Hematopoietic multipotent progenitor cell treated with erythropoietin and hydrocortisone succinate and interleukin-3 and kit ligand, for 4 days (in vitro differentiated cells): ENCODE measurements around the gene TMEM38B.
"Not testable (repeated sequence)": the region's sequence is repeated elsewhere in the genome, so short reads cannot be mapped to it uniquely, and the experiment has no call there.

Source experiments
- DNase-seq: peaks from one replicate; pipeline ENCODE4 v3.0.0-alpha.2; 2015

The TMEM38B gene

DNA sequence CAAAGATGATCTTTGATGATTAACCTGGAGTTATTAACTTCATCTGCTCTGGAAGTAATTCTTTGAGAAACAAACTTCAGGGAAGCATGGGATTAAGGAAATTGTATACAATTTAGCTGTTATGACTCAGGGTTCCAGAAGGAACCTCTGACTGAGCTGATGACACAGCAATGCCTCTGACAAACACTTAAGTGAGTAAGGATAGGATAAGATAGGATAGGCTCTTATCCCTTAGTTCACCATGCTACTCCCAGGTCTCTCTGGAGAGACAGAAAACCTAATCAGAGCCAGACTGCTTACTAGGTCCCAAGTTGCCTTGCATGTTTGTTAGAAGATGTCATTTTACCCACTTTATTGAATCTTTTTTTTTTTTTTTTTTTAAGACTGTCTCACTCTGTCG is 12.6 kb upstream of the TMEM38B start:
- no peak for DNase-seq

DNA sequence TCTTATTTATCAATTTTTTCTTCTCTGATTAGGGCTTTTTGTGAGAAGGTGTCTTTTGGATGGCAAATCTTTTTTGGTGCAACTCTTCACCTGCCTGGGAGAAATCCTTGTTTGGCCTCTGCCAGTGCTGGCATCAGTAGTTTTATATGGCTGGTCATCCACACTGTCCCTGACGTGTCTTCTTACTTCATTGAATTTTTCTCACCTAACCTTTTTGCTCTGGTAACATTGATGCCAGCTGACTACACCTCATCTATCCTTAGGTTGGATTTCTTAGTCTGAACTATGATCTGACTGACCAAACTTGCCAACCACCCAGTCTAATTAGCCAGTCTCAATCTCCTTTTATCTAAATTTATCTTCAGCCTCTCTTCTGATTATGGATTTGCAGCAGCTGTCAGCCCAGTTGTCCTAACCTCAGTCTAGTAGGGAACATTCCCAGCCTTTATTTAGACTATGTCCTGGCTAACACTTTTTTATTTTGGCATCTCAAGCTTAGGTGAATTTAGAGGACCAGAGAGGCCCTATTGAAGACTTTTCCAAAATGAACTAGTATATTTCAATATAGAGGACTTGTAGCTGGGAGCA is 10.6 kb upstream of the TMEM38B start:
- no peak for DNase-seq

- DNase-seq: no peak
These were observed 7.4 kb upstream of the TMEM38B start for GRCh38 chr9:105686936-105687335.

- no peak for DNase-seq
These were observed 3.6 kb upstream of the TMEM38B start for GRCh38 chr9:105690742-105691141.

DNA sequence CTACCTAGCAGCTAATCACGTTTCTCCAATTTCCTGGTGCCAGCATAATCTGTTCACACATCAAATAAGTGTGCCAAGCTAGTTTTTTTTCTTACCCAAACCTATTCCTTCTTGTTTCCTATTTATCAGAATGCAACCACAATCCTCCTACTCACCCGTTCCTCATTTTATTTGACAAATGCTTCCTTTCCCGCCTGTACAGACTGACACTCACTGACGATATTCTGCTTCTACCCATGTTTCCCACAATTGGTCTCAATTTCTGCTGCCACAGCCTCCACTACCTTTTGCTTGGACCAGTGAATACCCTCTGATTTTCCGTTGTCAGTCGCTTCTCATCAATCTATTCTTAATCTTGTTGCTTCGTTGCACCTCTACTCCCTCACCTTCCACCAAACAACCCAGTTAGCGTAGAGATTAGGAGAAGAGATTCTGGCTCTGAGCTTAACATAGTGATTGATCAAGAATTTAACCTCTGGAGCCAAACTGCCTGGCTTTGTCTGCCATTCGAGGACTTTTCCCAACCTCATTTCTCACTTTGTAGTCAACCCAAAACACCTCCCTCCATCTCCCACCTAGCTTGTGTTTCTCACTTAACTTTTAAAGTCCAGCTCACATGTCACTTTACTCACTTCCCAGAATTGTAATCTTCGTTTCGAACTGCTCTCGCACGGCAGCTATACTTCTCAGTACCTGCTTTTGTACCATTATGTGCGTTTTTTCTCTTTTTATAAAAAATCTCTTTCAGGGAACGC is 729 bp upstream of the TMEM38B start:
- DNase-seq: no peak

DNA sequence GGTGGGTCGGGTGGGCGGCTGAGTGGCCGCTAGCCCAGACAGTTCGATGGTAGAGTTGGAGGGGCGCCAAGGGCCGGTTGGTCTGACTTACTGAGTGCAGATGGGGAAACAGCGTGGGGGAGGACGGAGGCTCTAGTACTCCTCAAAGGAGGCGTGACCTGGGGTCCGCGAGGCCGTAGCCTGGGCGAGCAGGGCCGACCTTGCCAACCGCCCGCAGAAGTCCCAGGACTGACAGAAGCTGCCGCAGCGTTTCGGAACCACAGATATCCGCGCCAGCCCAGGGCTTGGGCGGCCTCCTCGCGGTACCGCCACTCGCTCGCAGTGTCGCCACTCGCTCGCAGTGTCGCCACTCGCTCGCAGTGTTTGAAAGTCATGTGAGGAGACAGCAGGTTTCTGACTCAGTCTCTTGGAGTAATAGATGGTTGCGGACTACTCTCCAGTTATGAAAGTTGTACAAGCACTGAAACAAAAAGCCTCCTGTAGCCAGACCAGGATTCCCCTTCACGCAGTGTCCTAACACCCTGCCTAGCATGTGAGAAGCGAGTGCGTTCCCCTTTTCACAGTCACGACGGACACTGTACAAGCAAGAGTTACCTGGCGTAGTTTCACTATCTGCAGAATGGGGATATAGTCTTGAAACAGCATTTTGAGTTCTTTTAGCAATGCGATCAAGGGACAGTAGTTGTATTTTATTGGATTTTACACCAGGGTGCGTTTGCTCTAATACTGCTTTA is 674 bp downstream of the TMEM38B start:
- DNase-seq: peak; percentile 80

DNA sequence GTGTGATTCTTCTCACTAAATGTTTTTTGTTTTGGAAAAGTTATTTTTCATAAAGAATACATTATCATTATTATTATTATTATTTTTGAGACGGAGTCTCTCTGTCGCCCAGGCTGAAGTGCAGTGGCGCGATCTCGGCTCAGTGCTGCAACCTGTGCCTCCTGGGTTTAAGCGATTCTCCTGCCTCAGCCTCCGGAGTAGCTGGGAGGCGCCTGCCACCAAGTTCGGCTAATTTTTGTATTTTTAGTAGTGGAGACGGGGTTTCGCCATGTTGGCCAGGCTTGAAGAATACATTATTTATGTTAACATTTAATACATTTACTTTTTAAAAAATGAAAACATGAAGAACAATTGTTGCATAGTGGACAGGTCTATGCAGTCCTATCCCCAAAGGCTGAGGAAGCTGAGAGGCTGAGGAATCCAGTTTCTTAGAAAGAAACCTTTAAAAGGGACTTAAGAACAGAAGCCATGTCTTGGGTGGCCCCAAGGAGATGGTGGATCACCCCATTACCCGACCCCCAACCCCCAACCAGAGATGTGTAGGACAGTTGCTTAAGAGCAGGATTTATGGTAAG is 2.0 kb downstream of the TMEM38B start:
- no peak for DNase-seq

GRCh38 chr9:105697871-105698270 is 3.5 kb downstream of the TMEM38B start:
- DNase-seq: no peak

- no peak for DNase-seq
These were observed 4.1 kb downstream of the TMEM38B start for GRCh38 chr9:105698348-105698870.

- peak; percentile 35 for DNase-seq
These were observed 6.3 kb downstream of the TMEM38B start for GRCh38 chr9:105700668-105701067.

- DNase-seq: peak; percentile 37
These were observed 6.8 kb downstream of the TMEM38B start for GRCh38 chr9:105701145-105701544.

- DNase-seq: no peak
These were observed 7.9 kb downstream of the TMEM38B start for GRCh38 chr9:105702207-105702606.

DNA sequence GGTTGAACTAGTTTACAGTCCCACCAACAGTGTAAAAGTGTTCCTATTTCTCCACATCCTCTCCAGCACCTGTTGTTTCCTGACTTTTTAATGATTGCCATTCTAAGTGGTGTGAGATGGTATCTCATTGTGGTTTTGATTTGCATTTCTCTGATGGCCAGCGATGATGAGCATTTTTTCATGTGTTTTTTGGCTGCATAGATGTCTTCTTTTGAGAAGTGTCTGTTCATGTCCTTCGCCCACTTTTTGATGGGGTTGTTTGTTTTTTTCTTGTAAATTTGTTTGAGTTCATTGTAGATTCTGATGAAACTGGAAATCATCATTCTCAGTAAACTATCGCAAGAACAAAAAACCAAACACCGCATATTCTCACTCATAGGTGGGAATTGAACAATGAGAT is 9.3 kb downstream of the TMEM38B start:
- not testable (repeated sequence) for DNase-seq

DNA sequence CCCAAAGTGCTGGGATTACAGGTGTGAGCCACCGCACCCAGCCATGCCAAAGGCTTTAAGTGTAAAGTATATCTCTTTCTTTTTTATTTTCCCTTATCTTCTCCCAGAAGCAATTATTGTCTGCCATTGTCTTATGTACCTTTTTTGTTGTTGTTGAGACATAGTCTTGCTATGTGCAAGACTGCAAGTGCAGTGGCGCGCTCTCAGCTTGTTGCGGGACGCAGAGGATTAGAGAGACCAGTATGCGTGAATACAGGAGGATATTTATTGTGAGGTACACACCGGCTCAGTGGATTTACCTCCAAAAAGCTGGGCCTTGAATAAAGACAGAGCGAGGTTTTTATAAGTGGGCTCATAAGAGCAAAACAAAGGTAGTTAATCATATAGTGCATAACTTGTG is 11.8 kb downstream of the TMEM38B start:
- DNase-seq: no peak

GRCh38 chr9:105708405-105708804 is 14.1 kb downstream of the TMEM38B start:
- DNase-seq: peak; percentile 30

- no peak for DNase-seq
These were observed 16.3 kb downstream of the TMEM38B start for GRCh38 chr9:105710638-105711037.

DNA sequence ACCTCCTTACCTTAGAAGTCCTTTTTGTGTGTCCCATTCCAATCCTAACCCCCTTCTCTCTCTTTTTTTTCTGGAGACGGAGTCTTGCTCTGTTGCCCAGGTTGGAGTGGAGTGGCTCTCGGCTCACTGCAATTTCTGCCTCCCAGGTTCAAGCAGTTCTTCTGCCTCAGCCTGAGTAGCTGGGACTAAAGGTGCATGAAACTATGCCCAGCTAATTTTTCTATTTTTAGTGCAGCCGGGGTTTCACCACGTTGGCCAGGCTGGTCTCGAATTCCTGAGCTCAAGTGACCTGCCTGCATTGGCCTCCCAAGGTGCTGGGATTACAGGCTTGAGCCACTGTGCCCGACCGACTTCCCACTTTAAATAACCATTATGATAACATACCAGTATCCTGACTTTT is 17.5 kb downstream of the TMEM38B start:
- no peak for DNase-seq

DNA sequence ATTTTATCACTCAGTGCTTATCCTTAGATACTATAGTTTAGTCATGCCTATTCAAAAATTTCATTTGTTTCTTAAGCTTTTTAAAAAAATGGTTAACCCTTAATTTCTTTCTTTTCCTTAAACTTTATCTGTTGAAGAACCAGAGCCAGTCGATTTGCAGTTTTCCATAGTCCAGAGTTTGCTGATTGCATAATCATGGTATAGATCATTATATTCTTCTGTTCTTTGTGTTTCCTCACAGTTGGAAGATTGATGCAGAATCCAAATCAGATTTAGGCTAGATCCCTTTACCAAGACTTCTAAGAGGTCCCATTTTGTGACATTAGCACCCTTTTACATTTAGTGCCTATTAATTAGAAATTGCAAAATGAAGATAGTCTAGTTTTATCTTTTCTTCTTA is 18.0 kb downstream of the TMEM38B start:
- DNase-seq: no peak

DNA sequence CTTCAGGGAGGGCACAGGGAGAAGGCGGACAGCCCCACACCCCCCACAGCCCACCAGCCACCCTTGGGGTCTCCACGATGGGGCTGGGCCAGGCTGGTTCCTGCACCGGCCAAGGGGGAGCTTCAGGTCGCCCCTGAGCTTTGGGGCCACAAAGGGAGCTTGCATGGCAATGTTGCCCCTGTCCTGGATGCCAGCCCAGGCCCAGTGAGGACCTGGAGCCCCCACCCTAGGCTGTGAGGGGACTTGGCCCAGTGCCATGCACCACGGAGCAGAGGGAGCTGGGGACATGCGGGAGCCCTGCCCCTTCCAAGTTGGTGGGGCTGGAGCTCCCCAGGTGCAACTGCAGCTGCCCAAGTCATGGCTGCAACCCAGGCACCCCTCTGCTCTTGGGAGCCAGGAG is 18.4 kb downstream of the TMEM38B start:
- DNase-seq: no peak

DNA sequence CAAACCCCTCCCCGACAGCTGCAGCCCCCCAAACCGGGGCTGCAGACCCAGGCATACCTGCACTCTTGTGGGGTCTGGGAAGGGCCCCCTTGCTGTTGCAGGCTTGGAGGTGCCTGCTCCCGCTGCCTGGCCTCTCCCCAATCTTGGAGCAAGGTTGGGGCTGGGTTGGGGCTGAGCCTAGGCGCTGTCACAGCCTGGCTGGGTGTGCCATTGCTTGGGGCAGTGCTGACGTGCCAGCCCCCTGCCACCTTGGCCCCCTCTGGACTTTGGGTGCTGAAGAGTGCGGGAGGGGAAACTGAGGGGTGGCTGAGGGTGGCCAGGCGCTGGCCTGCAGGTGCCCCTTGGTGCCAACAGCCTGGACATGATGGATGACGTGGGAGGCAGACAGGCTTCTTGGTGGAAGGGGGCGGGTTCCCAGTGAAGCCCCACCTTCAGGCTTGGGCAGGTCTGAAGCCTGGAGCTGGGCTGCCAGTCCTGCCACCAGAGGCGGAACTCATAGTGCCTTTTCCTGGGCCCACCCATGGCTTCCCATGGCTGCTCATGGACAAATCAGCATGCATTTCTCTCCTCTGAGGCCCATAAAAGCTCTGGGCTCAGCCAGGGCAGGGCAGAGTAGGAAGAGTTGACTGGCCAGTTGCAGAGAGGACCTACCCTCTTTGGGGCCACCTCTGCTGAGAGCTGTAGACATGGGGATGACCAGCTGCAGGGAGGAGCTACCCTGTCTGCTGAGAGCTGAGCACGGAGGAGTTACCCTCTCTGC is 19.1 kb downstream of the TMEM38B start:
- no peak for DNase-seq

- DNase-seq: no peak
These were observed 19.6 kb downstream of the TMEM38B start for GRCh38 chr9:105714020-105714331.

- no peak for DNase-seq
These were observed 21.8 kb downstream of the TMEM38B start for GRCh38 chr9:105716146-105716545.

DNA sequence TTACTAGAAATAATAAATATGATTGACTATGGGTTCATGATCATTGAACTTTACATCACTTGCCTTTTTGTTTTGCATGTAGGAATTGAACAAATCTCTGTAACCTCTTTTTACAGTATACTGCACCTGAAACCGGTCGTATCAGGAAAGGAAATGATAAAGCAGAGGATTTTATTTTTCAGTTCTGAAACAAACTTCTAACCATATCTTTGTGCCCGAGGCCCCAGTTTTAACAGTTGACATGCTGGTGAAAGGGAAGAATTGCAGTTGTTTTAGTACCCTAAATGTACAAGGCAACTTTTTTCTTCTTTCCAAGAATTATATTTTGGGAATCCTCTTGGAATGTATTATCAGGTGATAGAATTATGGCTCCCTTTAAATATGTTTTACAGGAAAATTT is 27.8 kb downstream of the TMEM38B start:
- DNase-seq: no peak
